SU-DHL-6 (cell line): ENCODE measurements around the gene IGFL4.

ENCODE experiments used
- H2AFZ ChIP-seq: fragments of 200-600 bp; sonication (generic); 2 replicates; pipeline ENCODE4 v1.6.1; 2014; ENCODE audit warnings: low read depth, mild to moderate bottlenecking, moderate library complexity, mixed read lengths, antibody characterized with exemption, low read length; ENCODE audit not compliant: severe bottlenecking
- H3F3A ChIP-seq: fragments of 200-600 bp; shearing (Covaris generic); 2 replicates; pipeline ENCODE4 v1.6.0; 2016; ENCODE audit warnings: antibody characterized with exemption, mild to moderate bottlenecking; ENCODE audit not compliant: insufficient read depth
- H3K27ac ChIP-seq: fragments of 200-600 bp; sonication (generic); 2 replicates; pipeline ENCODE4 v1.5.1; 2016; ENCODE audit warnings: low read depth, mild to moderate bottlenecking, low read length, moderate library complexity, mixed read lengths
- H3K27me3 ChIP-seq: fragments of 200-600 bp; sonication (generic), shearing (Covaris generic); 2 replicates; pipeline ENCODE4 v1.6.0; 2014; ENCODE audit warnings: mild to moderate bottlenecking, low read length
- H3K36me3 ChIP-seq: fragments of 200-600 bp; sonication (generic); 2 replicates; pipeline ENCODE4 v1.6.1; 2014; ENCODE audit warnings: mild to moderate bottlenecking, low read length, mixed read lengths
- H3K4me2 ChIP-seq: fragments of 300-600, 200-600 bp; shearing (Covaris generic), sonication (generic); 2 replicates; pipeline ENCODE4 v1.6.0; 2014; ENCODE audit warnings: low read length, low read depth, mild to moderate bottlenecking; ENCODE audit not compliant: poor library complexity, severe bottlenecking
- H3K4me3 ChIP-seq: fragments of 200-600 bp; sonication (generic); 2 replicates; pipeline ENCODE4 v1.5.1; 2014; ENCODE audit warnings: antibody characterized with exemption, low read length, mild to moderate bottlenecking, mixed read lengths; ENCODE audit not compliant: insufficient read depth, poor library complexity, severe bottlenecking
- H3K79me2 ChIP-seq: fragments of 200-600 bp; sonication (generic); 2 replicates; pipeline ENCODE4 v1.6.1; 2014; ENCODE audit warnings: mild to moderate bottlenecking, low read length, moderate library complexity; ENCODE audit not compliant: insufficient read depth
- H3K9ac ChIP-seq: fragments of 200-600 bp; sonication (generic); 2 replicates; pipeline ENCODE4 v1.7.0; 2014; ENCODE audit warnings: mild to moderate bottlenecking, low read length
- H3K9me2 ChIP-seq: fragments of 200-600 bp; sonication (generic); replicated peaks from 2 replicates; pipeline ENCODE4 v1.6.1; 2014; ENCODE audit warnings: low read length; ENCODE audit not compliant: insufficient read depth
- H3K9me3 ChIP-seq: fragments of 200-600 bp; sonication (generic); 2 replicates; pipeline ENCODE4 v1.6.1; 2014; ENCODE audit warnings: low read length, mixed read lengths; ENCODE audit not compliant: insufficient read depth
- H4K20me1 ChIP-seq: fragments of 200-600 bp; sonication (generic); 2 replicates; pipeline ENCODE4 v1.6.1; 2014; ENCODE audit warnings: low read depth, mild to moderate bottlenecking, antibody characterized with exemption, low read length, moderate library complexity, mixed read lengths
- EZH2phosphoT487 ChIP-seq: fragments of 200-600 bp; sonication (generic), shearing (Covaris generic); conservative IDR thresholded peaks from 2 replicates; pipeline ENCODE4 v1.6.1; 2018; ENCODE audit warnings: mild to moderate bottlenecking, antibody characterized with exemption, low read length, moderate library complexity, mixed read lengths
- TF ChIP-seq, protein P1 (sequence below): fragments of 200-600 bp; sonication (generic); IDR thresholded peaks from one replicate; pipeline ENCODE4 v1.5.1; 2017; ENCODE audit warnings: antibody characterized with exemption, mild to moderate bottlenecking, low read length, moderate library complexity; ENCODE audit not compliant: insufficient read depth, poor library complexity, severe bottlenecking

IGFL4 gene

DNA sequence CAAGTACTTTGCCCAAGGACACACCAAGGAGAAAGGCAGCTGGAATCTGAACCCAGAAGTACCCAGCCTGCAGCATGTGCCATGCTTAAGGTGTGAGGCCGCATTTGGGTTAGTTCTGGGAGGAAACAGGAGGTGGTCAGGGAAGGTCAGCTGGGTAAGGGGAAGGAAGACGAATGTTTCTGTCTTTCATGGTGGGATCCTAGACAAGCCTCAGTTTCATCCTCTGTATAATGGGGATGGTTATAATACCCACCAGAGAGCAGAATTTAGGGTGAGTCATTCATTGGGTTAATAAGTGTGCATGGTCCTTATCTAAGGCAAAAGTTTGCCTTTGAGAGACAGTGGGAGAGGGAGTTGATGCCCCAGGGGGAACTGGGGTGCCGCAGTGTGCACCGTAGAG is 42.0 kb downstream of the IGFL4 start:
- Histone ChIP-seq H2AFZ (no peak overlapping the region), H3K27ac (no peak overlapping the region), H3K9me3 (no peaks in the 10 kb centered on the region), H3K9ac (no peak overlapping the region), H3K79me2 (0 out of 2 replicates have a peak, but pooled peaks cover 5% of the 10 kb centered on the region), H3K4me2 (no peak overlapping the region), H3K4me3 (no peak overlapping the region), H3K27me3 (no peaks in the 10 kb centered on the region), H4K20me1 (no peaks in the 10 kb centered on the region), H3K9me2 (no peaks in the 10 kb centered on the region), H3F3A (no peaks in the 10 kb centered on the region), H3K36me3 (no peaks in the 10 kb centered on the region)
- no peak for TF ChIP-seq EZH2phosphoT487

DNA sequence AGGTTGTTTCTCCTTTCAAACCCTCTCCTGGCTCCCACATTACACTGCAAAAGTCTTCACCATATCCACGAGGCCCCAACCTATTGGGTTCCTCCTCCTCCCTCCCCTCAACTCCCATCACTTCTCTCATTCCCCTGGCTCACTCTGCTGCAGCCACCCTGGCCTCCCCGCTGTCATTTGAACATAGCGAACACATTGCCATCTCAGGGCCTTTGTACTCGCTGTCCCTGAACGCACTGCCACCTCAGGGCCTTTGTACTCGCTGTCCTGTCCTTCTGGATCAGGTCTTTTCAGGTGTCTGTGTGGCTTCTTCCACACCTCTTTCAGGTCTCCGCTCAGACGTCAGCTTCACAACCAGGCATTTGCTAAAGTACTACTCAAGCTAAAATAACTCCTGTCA is 43.9 kb downstream of the IGFL4 start:
- TF ChIP-seq, protein P1, sequence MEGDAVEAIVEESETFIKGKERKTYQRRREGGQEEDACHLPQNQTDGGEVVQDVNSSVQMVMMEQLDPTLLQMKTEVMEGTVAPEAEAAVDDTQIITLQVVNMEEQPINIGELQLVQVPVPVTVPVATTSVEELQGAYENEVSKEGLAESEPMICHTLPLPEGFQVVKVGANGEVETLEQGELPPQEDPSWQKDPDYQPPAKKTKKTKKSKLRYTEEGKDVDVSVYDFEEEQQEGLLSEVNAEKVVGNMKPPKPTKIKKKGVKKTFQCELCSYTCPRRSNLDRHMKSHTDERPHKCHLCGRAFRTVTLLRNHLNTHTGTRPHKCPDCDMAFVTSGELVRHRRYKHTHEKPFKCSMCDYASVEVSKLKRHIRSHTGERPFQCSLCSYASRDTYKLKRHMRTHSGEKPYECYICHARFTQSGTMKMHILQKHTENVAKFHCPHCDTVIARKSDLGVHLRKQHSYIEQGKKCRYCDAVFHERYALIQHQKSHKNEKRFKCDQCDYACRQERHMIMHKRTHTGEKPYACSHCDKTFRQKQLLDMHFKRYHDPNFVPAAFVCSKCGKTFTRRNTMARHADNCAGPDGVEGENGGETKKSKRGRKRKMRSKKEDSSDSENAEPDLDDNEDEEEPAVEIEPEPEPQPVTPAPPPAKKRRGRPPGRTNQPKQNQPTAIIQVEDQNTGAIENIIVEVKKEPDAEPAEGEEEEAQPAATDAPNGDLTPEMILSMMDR, result no peak
- TF ChIP-seq EZH2phosphoT487, result no peak
- no peak overlapping the region for H3K4me2 ChIP-seq

DNA sequence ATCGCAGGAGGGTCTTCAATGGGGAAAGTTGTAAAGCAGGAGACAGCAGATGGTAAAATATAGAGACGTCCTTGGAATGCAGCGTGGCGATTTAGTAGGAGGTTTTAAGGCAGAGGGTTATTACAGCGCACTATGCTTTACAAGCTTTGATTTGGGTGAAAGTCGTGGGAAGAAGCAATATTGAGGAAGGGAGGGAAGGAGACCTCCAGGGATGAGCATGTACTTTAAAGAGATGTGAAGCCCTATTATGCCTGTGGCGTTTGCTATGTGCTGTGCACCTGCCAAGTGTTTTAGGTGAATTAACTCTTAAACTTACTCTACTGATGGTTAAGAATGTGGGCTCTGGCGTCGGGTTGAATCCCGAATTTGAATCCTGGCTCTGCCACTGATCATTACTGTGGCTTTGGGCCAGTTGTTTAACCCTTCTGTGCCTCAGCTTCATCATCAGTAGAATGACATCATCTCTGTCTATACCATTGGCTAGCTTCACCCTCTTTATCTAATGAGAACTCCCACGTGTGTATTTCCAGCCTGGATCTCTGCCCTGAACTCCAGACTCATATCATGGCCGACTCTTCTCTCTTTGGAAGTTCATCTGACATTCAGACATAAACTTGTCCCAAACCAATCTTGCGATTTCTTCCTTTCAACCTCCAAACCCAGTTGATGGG is 45.0 kb downstream of the IGFL4 start:
- Histone ChIP-seq H3K79me2 (0 out of 2 replicates have a peak, but pooled peaks cover 5% of the 10 kb centered on the region), H3K4me2 (peak overlapping the region; percentile 78), H3K36me3 (no peaks in the 10 kb centered on the region), H3K27ac (0 out of 2 replicates have a peak overlapping the region, but pooled peaks have one; percentile 22), H3K9me3 (no peaks in the 10 kb centered on the region), H3K9ac (peak overlapping the region; percentile 89), H3K27me3 (no peaks in the 10 kb centered on the region), H2AFZ (peak overlapping the region; percentile 50), H3K4me3 (peak overlapping the region; percentile 94), H3F3A (no peaks in the 10 kb centered on the region), H3K9me2 (no peaks in the 10 kb centered on the region), H4K20me1 (no peaks in the 10 kb centered on the region)
- no peak for TF ChIP-seq EZH2phosphoT487
- TF ChIP-seq, protein P1, result no peak

More for the DNA sequence above, 43.9 kb downstream of the IGFL4 start:
- H3K9me2 ChIP-seq, result no peaks in the 10 kb centered on the region
- H3K27me3 ChIP-seq, result no peaks in the 10 kb centered on the region
- H3K27ac ChIP-seq, result no peak overlapping the region
- 0 out of 2 replicates have a peak, but pooled peaks cover 5% of the 10 kb centered on the region for H3K79me2 ChIP-seq
- H4K20me1 ChIP-seq, result no peaks in the 10 kb centered on the region
- no peak overlapping the region for H2AFZ ChIP-seq
- no peak overlapping the region for H3K9ac ChIP-seq
- H3K9me3 ChIP-seq, result no peaks in the 10 kb centered on the region
- no peaks in the 10 kb centered on the region for H3F3A ChIP-seq
- no peaks in the 10 kb centered on the region for H3K36me3 ChIP-seq
- H3K4me3 ChIP-seq, result no peak overlapping the region
